Stomach smooth muscle (tissue), 2 donors: ENCODE results near the gene DIO1.

ENCODE experiments used
- H3K27ac ChIP-seq: one replicate; pipeline ENCODE4 v1.7.0; 2013; ENCODE audit warnings: mild to moderate bottlenecking, low read length, inconsistent platforms
- H3K27me3 ChIP-seq, 2 donors: one replicate each; pipeline ENCODE4 v1.7.0; 2013; ENCODE audit warnings: low read length in 2 of 2; ENCODE audit not compliant: insufficient read depth in 2 of 2, control insufficient read depth in 1 of 2
- H3K36me3 ChIP-seq, 2 donors: one replicate each; pipeline ENCODE4 v1.7.0; 2013; ENCODE audit warnings: low read length in 2 of 2; ENCODE audit not compliant: control insufficient read depth in 2 of 2, insufficient read depth in 2 of 2
- H3K4me1 ChIP-seq: one replicate; pipeline ENCODE4 v1.7.0; 2013; ENCODE audit warnings: low read length; ENCODE audit not compliant: control insufficient read depth, insufficient read depth
- H3K4me3 ChIP-seq, 2 donors: one replicate each; pipeline ENCODE4 v1.7.0; 2013; ENCODE audit warnings: low read length in 2 of 2
- H3K9ac ChIP-seq, 2 donors: one replicate each; pipeline ENCODE4 v1.7.0; 2013; ENCODE audit warnings: low read length in 2 of 2, mild to moderate bottlenecking in 1 of 2
- H3K9me3 ChIP-seq, 2 donors: one replicate each; pipeline ENCODE4 v1.7.0; 2013; ENCODE audit warnings: low read length in 2 of 2; ENCODE audit not compliant: control insufficient read depth in 2 of 2
- donor health status: healthy.
- donor health status: Pancreatic carcinoma.

Gene DIO1

GRCh38 chr1:53894644-53895043 lies 657 bp downstream of the DIO1 start:
- Histone ChIP-seq H3K27me3 (no peaks in the 10 kb centered on the region), H3K9ac (no peak overlapping the region), H3K4me3 (no peak overlapping the region), H3K4me1 (peaks cover 33% of the 10 kb centered on the region), H3K36me3 (no peaks in the 10 kb centered on the region), H3K9me3 (no peaks in the 10 kb centered on the region), H3K27ac (no peak overlapping the region)

DNA sequence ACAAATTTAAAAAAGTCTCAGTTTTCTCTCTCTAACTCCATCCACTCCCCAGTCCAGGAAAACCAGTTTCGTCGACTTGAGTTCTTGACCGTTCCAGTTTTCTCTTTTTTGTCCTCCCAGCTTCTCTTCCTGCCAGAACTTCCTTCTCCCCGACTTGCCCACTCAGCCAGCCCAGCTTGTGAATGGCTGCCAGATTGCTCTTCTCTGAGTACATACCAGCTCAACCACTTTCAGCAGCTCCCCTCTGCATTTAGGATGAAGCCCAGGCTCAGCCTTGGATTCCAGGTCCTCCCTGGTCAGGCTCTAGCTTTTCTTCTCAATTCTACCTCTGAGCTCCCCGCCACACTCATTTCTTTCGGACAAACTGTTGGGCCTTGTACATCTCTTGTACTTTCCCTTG lies 1.4 kb downstream of the DIO1 start:
- no peaks in the 10 kb centered on the region for H3K9me3 ChIP-seq
- H3K4me3 ChIP-seq: no peak overlapping the region
- H3K36me3 ChIP-seq: no peaks in the 10 kb centered on the region
- no peaks in the 10 kb centered on the region for H3K27me3 ChIP-seq
- H3K4me1 ChIP-seq: peaks cover 35% of the 10 kb centered on the region
- H3K9ac ChIP-seq: no peak overlapping the region
- no peak overlapping the region for H3K27ac ChIP-seq

DNA sequence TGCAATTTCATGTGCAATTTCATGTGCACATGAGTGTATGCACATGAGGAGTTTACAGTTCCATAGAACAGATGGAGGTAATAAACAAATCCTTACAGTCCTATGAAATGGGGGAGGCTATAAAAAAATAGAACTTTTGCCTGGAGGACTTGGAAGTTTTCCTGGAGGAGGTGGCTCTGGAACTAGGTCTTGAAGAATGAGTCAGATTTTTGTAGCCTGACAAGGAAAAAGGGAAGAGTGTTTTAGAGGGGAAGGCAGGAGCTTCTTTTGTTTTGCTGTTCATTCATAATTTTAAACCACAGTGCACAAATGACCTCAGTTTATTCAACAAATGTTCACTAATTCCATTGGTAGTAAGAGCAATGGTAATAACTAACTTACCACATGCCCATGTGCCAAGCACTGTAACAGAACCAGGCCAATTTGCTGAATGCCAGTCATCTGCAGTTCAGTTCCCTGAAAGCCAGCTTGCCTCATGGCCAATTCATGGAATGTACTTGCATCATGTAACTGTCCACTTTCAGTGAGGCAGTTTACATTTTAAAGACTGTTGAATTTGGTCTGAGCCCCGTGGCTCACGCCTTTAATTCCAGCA lies 2.7 kb downstream of the DIO1 start:
- peak overlapping the region in 1 of 2 donors; percentile 21 for H3K9ac ChIP-seq
- H3K27me3 ChIP-seq: no peaks in the 10 kb centered on the region
- H3K4me3 ChIP-seq: peak overlapping the region in 1 of 2 donors; percentile 3
- H3K36me3 ChIP-seq: no peaks in the 10 kb centered on the region
- peaks cover 33% of the 10 kb centered on the region for H3K4me1 ChIP-seq
- H3K9me3 ChIP-seq: no peaks in the 10 kb centered on the region
- H3K27ac ChIP-seq: peak overlapping the region; percentile 24

GRCh38 chr1:53899206-53899628 lies 5.2 kb downstream of the DIO1 start:
- Histone ChIP-seq H3K9me3 (no peaks in the 10 kb centered on the region), H3K27me3 (no peaks in the 10 kb centered on the region), H3K4me3 (peak overlapping the region in 1 of 2 donors; percentile 40), H3K4me1 (peaks cover 38% of the 10 kb centered on the region), H3K27ac (peak overlapping the region; percentile 41), H3K36me3 (no peaks in the 10 kb centered on the region), H3K9ac (peak overlapping the region in 1 of 2 donors; percentile 29)

DNA sequence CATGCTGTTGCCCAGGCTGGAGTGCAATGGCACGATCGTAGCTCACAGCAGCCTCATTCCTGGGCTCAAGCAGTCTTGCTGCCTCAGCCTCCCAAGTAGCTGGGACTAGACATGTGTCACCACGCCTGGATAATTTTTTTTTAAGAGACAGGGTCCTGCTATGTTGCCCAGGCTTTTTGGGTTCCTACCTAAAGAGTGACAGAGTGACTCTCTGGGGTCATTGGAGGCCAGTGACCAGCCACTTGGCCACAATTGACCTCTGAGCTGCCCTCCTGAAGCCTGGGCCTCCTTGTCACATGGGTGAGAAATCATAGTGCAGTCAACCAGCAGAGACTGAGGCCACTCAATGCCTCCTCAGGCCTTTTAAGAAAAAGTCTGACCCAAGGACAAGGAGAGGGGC lies 5.7 kb downstream of the DIO1 start:
- no peaks in the 10 kb centered on the region for H3K36me3 ChIP-seq
- H3K4me3 ChIP-seq: no peak overlapping the region
- no peaks in the 10 kb centered on the region for H3K9me3 ChIP-seq
- H3K9ac ChIP-seq: no peak overlapping the region
- H3K27me3 ChIP-seq: no peaks in the 10 kb centered on the region
- H3K27ac ChIP-seq: no peak overlapping the region
- H3K4me1 ChIP-seq: peaks cover 38% of the 10 kb centered on the region

- Histone ChIP-seq H3K4me1 (peaks cover 27% of the 10 kb centered on the region), H3K9ac (no peak overlapping the region), H3K27ac (no peak overlapping the region), H3K36me3 (peaks cover 0 to 2% of the 10 kb centered on the region in 2 donors), H3K9me3 (no peaks in the 10 kb centered on the region), H3K4me3 (no peak overlapping the region), H3K27me3 (no peaks in the 10 kb centered on the region)
Measured at GRCh38 chr1:53902235-53903138, 8.5 kb downstream of the DIO1 start.

DNA sequence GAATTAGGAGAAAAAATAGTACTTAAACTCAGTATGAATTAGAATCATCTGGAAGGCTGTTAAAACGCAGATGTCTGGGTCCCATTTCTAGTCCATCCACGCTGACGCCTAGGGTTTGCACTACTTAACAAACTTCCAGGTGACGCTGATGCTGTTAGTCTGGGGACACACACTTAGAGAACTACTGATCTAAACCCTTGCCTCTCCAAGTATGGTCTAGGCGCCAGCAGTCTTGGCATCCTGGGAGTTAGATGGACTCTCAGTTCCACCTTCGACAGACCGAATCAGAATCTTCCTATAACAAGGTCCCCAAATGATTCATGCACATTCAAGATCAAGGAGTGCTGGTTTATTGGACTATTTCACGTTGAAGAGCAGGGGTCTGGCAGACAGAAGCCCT lies 11.5 kb downstream of the DIO1 start:
- Histone ChIP-seq H3K36me3 (peaks cover 0 to 2% of the 10 kb centered on the region in 2 donors), H3K4me1 (peaks cover 5% of the 10 kb centered on the region), H3K27ac (no peak overlapping the region), H3K9me3 (no peaks in the 10 kb centered on the region), H3K4me3 (no peak overlapping the region), H3K9ac (no peak overlapping the region), H3K27me3 (no peaks in the 10 kb centered on the region)

DNA sequence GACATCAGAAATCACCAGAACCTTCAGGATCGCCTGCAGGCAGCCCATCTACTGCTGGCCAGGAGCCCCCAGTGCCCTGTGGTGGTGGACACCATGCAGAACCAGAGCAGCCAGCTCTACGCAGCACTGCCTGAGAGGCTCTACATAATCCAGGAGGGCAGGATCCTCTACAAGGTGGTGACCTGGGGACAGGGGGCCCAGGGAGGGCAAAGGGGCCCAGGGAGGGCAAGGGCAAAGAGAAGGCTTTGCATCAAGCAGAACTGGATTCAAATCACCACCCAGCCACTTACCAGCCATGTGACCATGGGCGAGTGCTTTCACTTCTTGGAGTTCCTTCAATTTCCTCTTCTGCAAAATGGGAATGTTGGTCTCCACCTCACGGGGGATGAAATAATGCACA lies 12.1 kb downstream of the DIO1 start:
- Histone ChIP-seq H3K36me3 (peaks cover 0 to 2% of the 10 kb centered on the region in 2 donors), H3K27me3 (no peaks in the 10 kb centered on the region), H3K4me1 (peaks cover 5% of the 10 kb centered on the region), H3K4me3 (no peak overlapping the region), H3K9ac (no peak overlapping the region), H3K9me3 (no peaks in the 10 kb centered on the region), H3K27ac (no peak overlapping the region)

DNA sequence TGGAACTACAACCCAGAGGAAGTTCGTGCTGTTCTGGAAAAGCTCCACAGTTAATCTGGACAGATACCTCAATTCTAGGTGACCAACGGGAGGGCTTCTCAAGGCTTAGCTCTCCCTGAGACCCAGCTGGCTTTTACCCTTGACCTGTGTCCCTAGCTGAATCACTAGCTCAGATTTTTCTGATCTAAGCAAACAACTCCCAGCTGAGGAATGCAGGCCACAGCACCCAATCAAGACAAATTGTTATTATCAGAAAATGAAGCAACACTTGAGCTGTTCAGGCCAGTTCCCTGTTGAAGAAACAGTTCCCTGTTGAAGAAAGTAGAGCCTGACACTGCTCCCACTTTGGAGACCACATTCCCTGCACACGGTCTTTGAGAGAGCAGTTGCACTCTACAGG lies 16.0 kb downstream of the DIO1 start:
- H3K9me3 ChIP-seq: no peaks in the 10 kb centered on the region
- no peaks in the 10 kb centered on the region for H3K4me1 ChIP-seq
- H3K9ac ChIP-seq: no peak overlapping the region
- H3K36me3 ChIP-seq: peaks cover 0 to 6% of the 10 kb centered on the region in 2 donors
- no peaks in the 10 kb centered on the region for H3K27me3 ChIP-seq
- no peak overlapping the region for H3K4me3 ChIP-seq
- no peak overlapping the region for H3K27ac ChIP-seq

DNA sequence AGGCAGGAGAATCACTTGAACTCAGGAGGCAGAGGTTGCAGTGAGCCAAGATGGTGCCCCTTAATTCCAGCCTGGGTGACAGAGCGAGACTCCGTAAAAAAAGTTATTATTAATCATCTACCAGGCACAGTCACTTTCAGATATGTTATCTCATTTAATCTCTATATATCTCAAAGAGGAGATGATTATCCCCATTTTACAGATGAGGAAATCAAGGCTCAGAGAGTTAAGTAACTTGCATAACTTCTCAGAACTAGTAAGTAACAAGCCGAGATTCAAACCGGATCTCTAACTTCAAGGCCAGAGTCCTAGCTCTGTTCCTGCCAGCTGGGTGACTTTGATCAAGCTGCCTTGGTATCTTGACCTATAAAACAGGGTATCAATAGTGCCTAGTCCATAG lies 17.5 kb downstream of the DIO1 start:
- H3K36me3 ChIP-seq: peaks cover 0 to 4% of the 10 kb centered on the region in 2 donors
- H3K9ac ChIP-seq: no peak overlapping the region
- H3K9me3 ChIP-seq: no peaks in the 10 kb centered on the region
- H3K4me1 ChIP-seq: no peaks in the 10 kb centered on the region
- H3K4me3 ChIP-seq: no peak overlapping the region
- H3K27me3 ChIP-seq: no peaks in the 10 kb centered on the region
- no peak overlapping the region for H3K27ac ChIP-seq
